HG03159 (cell line): ENCODE results near the gene LZTS2.
"Not testable (repeated sequence)": the region's sequence is repeated elsewhere in the genome, so short reads cannot be mapped to it uniquely, and the experiment has no call there.

Source experiments
- ATAC-seq: cut with Tn5 transposase; IDR thresholded peaks from one replicate; pipeline ENCODE4 v1.9.1; 2021; ENCODE audit warnings: mild to moderate bottlenecking, moderate library complexity; ENCODE audit not compliant: unreplicated experiment

LZTS2 gene

DNA sequence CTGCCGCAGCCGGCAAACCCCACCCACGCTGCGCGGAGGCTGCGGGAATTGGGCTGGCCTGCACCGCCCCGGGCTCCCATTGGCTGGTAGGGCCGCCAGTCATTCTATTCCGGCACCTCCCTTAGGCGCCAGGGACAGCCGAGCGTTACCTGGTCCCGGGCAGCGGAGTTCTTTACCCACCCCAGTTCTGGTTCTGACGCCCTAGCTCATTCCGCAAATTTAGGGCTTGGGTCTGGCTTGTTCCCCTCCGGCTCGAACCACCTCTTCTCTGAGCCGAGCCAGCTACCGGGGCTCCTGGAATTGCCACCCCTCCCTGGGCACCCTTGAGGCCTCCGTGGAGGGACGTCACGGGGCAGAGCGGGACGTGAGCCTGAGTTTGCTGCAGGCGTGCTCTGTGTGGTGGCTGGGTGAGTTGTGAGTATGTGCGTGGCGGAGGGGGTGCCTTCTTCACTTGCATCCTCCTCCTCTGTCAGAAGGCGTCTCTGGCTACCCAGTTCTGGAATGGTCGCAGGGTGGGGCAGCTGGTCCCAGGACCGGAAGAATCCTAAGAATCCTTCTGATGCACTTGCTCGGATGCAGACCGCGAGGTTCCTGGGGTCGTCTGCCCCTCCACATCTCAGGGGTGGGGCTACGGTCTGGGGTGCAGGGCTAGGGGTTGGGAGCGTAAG, 31.7 kb downstream of the LZTS2 start, which contains the start of the genes PDZD7 and SFXN3:
PDZD7 (minus strand) TSS at position 2 of the 668 bp plus-strand sequence. CDS start 910 bp downstream, outside the sequence.
SFXN3 (plus strand) TSS at position 107 of the 668 bp plus-strand sequence. CDS start 3,461 bp downstream, outside the sequence.
- peak; percentile 92 for ATAC-seq

DNA sequence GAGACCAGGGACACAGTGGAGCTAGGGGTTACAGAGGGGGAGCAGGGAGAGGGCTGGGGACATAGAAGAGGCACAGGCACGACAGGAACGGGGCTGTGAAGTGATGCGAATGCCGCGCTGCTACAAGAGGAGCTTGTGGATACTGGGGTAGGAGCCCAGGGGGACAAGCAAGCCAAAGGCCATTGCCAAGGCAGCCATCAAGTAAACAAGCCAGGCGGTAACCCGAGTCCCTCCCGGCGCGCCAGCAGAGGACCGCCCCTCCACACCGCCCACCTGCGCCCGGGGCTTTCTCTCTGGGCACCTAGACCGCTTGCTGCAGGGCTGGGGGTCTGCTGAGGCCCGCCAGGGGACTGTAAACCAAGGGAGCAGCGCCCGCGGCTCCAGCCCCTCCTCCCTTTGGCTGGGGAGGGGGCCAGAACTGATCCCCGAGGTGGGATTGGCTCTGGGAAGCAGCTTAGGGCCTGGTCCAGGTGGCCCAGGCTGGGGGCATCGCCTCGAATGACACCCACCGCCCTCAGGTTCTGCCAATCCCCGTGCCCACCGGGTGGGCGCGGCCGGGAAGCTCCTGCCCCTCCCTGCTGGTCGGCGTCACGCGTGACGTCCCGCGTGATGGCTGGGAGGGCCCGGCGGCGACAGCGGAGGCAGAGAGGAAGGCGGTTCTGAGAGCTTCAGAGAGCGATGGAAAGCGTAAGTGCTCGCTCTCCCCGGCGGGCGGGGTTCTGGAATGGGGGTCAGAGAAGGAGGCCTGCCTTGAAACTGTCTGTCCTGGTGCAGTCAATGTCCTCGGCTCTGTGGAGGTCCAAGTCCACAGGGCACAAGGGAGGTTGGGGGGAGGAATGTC, 32.4 kb downstream of the LZTS2 start:
- ATAC-seq = no peak

DNA sequence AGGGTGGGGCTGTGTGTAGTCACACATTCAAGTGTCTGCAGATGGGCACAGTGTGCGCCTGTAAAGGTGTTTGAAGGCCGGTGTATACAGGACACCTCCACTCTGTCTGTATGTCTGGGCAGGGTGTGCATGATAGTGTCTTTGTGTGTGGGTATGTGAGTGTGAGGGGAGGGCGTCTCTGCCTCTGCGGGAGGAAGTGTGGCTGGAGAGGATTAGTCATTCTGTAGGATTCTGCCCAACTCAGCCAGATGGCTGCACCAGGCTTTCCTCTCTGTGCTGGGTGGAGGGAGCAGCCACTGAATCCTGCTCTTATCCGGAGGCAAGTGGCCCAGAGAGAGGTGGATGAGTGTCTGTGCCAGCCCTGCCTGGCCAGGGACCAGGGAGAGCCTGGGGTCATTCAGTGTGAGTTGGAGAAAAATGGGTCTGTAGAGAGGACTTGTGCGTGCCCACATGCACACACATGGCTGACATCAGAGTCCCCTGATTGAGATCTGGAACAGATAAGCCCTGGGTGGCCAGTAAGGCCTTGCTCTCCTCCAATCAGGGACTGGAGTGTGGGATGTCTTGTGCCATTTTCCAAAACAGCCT, 33.1 kb downstream of the LZTS2 start:
- ATAC-seq = no peak

DNA sequence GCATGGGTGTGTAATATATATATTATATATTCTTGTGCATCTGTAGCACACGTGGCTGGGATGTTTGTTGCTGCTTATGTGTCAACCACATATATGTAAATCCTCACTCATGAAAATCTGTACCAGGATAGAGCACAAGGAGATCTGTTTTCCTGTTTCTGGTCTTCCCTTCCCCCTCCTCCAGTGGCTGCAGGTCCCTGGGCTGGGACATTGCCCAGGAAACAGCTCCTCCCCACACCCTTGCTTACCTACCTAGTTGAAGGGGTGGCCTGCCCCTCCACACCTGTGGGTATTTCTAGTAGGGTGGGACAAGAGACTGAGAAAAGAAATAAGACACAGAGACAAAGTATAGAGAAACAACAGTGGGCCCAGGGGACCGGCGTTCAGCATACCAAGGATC, 33.7 kb downstream of the LZTS2 start:
- ATAC-seq = no peak

DNA sequence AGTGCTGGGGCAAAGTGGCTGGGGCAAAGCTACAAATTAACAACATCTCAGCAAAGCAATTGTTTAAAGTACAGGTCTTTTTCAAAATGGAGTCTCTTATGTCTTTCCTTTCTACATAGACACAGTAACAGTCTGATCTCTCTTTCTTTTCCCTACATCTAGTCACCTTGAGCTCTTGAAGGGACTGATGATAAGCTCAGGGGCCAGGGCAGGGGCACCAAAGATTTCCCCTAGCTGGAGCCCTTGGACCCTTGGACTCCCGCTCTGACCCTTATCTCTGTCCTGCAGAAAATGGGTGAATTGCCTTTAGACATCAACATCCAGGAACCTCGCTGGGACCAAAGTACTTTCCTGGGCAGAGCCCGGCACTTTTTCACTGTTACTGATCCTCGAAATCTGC, 34.8 kb downstream of the LZTS2 start:
- ATAC-seq = not testable (repeated sequence)

DNA sequence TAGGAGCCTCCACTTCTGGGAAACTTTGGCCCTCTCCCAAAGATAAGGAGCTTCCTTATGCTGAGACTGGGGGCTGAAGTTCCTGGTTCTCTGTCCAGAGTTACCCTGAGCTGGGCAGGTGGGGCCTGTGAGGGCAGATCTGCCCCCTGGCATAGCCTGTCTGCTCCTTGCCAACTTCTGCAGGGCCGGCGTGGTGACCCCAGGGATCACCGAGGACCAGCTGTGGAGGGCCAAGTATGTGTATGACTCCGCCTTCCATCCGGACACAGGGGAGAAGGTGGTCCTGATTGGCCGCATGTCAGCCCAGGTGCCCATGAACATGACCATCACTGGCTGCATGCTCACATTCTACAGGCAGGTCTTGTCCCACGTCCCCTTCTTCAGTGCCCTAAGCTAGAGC, 35.7 kb downstream of the LZTS2 start:
- ATAC-seq = no peak

DNA sequence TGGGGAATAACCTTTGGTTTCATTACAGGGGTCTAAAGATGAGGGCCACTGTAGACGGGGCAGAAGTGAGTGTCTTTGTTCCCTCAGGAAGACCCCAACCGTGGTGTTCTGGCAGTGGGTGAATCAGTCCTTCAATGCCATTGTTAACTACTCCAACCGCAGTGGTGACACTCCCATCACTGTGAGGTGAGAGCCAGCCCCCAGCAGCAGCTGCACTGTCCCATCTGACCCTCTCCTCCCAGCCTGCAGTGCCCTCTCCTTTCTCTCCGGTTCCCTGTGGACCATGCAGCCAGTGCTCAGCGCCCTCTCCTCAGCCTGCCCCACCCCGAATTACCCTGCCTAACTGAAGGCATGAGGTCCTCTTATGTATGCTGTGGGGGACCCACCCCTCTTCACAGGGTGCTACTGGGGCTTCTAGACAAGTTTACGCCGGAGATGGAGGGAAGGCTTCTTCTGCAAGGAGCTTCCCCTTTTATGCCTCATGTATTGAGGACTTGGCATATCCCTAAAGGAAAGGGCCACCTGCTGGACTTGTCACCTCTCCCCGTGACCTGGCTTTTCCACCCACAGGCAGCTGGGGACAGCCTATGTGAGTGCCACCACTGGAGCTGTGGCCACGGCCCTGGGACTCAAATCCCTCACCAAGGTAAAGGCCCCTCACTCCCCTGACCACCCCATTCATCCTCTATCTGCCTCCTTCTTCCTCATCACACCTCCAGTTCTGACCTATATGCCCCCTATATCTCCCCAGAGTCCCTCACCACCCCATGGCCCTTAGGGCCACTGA, 36.5 kb downstream of the LZTS2 start:
- ATAC-seq = no peak

DNA sequence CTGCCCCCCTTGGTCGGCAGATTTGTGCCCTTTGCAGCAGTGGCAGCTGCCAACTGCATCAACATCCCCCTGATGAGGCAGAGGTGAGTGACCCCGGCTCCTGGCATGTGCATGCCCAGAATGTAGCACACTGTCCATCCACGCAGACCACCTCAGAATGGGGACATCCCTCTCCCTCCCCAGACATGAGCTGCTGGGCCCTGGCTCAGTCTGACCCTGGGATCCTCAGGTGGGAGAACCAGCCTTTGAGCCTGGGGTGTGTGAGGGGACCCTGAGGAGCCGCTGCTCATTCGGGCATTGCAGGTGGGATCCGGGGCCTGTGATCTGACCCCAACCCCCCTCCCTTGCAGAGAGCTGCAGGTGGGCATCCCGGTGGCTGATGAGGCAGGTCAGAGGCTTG, 37.1 kb downstream of the LZTS2 start:
- ATAC-seq = no peak

DNA sequence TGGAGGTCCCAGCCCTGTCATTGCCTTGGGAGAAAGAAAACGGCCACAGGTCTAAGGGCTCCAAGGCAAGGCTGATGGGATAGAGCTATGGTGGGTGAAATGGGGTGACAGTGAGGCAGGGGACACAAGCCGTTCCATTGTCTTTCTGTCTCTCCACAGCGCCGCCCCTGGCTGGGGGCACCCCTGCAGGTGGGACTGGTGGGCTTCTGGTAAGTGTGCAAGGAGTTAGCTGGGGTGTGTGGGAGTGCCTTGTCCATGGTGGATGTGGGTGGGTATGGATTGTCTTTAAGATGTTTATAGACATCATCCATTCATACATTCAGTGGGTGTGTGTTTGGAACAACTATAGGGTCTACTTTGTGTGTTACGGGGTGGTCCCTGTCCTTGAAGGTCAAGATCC, 38.9 kb downstream of the LZTS2 start:
- no peak for ATAC-seq

DNA sequence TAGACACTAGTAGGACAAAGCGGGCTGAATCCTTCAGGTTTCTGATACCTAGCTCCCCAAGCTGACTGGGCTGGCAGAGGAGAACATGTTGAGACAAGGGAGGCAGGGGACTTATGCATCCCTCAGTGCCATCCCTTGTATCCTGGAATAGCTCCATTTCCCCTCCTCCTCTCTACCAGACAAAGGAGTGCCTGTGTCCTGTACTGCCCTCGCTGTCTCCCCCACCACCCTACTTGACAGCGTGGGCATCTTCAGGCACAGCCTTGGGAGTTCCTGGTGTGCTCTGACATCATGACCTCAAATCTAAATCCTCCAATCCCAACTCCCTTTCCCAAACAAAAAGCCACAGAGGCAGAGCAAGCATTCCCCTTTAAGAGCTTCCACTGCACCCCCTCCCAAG, 40.5 kb downstream of the LZTS2 start:
- ATAC-seq = no peak

DNA sequence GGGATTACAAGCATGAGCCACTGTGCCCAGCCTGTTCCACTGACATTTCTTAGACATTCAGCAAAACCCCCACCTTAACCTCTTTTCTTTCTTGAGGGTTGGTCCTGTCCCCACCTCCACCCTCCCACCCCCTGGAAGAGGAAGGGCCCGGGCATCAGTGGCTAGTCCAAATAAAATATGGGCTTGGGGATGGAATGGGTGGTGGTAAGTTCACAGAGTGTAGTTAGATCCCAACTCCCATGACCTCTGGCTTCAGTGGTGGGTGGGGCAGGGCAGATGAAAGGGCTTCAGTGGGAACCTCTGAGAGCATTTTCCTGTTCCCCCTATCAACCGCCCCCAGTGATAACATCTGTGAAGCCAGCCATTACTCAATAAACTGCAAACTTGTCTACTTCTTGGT, 41.2 kb downstream of the LZTS2 start:
- no peak for ATAC-seq

DNA sequence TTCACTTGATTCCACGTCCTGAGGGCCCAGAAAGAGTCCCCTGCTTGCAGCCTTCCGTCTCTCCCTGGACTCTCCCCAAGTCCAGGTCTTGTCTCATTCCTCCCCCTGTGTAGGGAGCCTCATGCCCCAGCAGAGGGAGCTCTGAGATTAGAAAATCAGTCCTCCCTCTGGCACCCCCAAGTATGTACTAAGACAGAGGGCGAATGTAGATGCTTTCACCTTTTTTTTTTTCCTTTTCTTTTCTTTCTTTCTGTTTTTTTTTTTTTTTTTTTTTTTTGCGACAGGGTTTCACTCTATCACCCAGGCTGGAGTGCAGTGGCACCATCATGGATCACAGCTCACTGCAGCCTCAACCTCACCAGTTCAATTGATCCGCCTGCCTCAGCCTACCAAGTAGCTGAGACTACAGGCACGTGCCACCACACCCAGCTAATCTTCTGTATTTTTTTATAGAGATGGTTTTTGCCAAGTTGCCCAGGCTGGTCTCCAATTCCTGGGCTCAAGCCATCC, 41.7 kb downstream of the LZTS2 start:
- ATAC-seq = peak; percentile 56

DNA sequence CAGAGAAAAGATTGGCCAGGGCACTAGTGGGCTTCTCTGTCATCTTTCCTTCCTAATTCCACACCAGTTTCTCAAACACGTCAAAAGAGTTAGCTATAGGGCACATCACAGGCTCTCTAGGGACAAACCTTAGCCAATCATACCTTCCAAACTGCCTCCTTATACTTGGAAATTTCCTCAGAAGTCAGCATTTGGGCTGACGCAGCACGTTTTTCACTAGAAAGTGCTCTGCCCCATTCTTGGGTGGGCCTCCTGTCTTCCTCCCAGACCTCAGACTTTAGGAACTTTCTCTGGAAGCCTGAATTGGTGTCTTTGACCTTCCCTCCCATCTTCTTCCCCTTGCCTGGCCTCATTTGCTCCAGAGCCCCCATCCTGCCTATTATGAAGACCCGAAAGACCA, 42.5 kb downstream of the LZTS2 start:
- no peak for ATAC-seq

DNA sequence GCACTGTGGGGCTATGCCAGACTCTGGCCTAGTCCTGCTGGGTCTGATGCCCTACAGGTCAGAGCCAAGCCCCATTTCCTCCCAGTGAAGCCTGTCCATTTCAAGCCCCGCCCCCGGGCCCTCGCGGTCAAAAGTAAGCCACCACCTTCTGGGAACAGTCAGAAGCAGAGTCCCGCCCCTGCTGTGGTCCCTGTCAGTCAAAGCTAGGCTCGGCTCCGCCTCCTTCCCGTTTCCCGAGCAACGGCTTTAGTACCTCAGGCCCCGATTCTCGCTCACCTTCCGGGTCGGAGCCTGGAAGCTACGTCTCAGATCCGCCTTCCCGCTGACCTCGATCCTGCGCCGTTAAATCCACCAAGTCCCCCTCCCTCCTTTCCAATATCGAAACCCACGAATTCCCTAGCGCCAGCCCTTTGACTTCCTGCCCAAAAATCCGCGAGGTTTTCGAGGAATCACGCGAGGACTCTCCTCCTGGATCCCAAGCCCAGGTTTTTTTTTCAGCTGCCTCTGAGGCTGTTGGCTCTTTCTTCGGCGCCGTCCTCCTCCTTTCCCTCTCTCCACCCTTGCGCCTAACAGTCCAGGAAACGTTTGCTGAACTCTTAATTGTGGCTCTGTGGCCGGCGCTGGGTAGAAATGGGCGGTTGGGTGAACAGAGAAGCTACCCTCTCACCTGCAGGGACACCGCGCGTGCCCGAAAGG, 43.2 kb downstream of the LZTS2 start:
- peak; percentile 91 for ATAC-seq

DNA sequence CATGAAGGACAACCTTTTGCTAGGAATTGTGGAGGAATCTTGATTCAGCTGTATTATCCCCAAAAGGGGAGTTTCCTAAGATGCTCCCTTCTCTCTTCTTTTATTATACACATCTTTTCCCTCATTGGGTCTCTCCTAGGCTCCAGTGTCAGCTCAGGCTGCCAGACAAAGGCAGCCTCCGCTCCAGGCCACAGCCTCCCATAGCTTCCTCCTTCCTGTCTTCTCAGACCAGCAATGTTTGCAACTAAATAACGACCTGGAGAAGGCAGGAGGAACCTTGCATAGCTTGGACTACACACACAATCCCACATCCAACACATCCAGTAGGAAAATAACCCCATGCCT, 43.7 kb downstream of the LZTS2 start:
- no peak for ATAC-seq

DNA sequence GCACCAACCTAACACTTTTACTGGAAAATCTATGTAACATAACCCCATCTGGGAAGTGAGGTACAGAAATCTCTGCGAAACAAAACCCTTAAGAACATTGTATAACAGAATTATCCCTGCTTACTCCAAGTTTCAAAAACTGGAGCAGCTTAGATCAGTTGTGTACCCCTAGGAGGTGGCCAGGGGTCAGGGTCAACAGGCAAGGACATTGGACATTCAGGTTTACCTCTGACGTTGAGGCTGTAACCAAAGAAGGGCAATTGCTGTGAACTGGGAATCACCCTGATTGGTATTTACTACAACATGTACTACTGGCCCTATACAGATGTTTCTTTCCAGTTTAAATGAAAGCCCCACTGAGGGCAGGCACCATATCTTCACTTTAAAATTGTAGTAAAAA, 44.5 kb downstream of the LZTS2 start:
- no peak for ATAC-seq

DNA sequence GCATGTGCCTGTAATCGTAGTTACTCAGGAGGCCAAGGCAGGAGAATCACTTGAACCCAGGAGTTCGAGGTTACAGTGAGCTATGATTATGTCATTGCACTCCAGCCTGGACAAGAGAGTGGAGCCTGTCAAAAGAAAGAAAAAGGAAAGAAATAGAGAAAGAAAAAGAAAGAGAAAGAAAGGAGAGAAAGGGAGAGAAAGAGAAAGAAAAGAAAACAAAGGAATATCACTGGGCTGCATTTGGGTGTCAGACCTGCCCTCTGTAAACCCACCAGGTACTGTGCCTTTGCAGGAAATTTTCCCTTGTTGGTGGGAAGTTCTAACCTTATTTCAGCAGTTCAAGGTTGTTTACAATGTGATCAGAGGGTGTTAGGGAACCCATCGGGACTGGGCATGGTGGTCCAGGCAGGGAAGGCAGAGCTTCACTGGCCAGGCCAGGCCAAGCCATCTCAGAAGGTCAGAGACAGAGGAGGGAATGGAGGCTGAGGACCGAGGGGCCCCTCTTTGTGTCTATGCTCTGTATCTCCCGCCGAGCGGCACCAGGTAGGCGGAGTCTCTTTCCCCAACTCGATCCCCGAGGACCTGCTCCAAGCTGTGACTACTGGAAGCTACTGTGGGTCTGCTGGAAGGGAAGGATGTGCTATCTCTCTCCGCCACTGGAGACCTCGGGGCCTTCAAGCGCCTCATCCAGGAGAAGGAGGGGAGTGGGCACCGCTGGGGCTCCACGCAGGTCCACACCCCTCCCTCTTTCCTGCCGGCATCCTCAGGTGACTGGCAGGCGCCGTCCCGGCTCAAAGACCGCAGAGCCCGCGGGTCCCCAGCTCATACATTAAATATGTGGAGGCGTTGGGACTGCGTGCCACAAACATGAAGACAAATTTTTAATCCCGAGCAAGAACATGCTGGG, 47.0 kb downstream of the LZTS2 start:
- no peak for ATAC-seq

DNA sequence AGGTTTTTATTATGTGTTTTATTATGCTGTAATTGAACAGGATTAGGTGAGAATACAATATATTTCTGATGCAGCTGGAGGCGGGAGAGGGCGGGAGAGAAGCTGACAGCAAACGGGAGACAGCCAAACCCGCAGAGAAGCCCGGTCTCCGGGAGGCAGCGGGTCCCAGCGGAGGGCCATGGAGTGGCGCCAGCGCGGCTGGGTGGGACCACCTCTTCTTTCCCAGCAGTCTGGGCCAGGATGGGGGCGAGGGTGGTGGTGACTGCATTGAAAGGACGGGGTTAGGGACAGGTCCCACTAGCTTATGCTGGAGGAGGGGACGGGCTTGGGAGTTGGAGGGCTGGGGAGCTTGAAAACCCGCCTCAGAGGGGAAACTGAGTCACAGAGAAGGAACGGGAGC, 47.7 kb downstream of the LZTS2 start:
- no peak for ATAC-seq
